Heart left ventricle (tissue), 16 donors: ENCODE measurements around the gene WWOX. TPM values are rescaled to one million over a fixed set of nuclear protein-coding genes. Genes with fewer than 3 reads are reported as not detected.

Experiments
- ATAC-seq, 4 donors: fragments of 200-7000 bp; cut with Tn5 transposase; one replicate each; pipeline ENCODE4 v1.9.1; 2020 to 2022; ENCODE audit warnings: moderate library complexity in 4 of 4, mild to moderate bottlenecking in 3 of 4, moderate number of reproducible peaks in 1 of 4
- DNase-seq, 5 donors: peaks; one replicate each; pipeline ENCODE4 v3.0.0-alpha.2; 2020
- H3K27ac ChIP-seq, 12 donors: fragments of 200-600 bp; sonication (generic) in 4 of 12; one replicate each; pipeline versions ENCODE4 v1.5.0 to v1.8.0; 2016 to 2022; ENCODE audit warnings: mild to moderate bottlenecking in 2 of 12
- H3K27me3 ChIP-seq, 9 donors: fragments of 200-600 bp; sonication (generic) in 2 of 9; one replicate each; pipeline versions ENCODE4 v1.5.1 to v1.8.0; 2016 to 2022; ENCODE audit warnings: mild to moderate bottlenecking in 3 of 9
- H3K36me3 ChIP-seq, 9 donors: fragments of 200-600 bp; sonication (generic) in 2 of 9; one replicate each; pipeline versions ENCODE4 v1.5.0 to v1.8.0; 2018 to 2022; ENCODE audit warnings: mild to moderate bottlenecking in 2 of 9
- H3K4me1 ChIP-seq, 12 donors: fragments of 200-600 bp; sonication (generic) in 4 of 12; one replicate each; pipeline versions ENCODE4 v1.5.0 to v1.8.0; 2016 to 2022; ENCODE audit warnings: mild to moderate bottlenecking in 3 of 12
- H3K4me3 ChIP-seq, 12 donors: fragments of 200-600 bp; sonication (generic) in 4 of 12; one replicate each; pipeline versions ENCODE4 v1.5.0 to v1.8.0; 2017 to 2022; ENCODE audit warnings: mild to moderate bottlenecking in 9 of 12, moderate library complexity in 4 of 12
- H3K9me3 ChIP-seq, 12 donors: fragments of 200-600 bp; sonication (generic) in 4 of 12; one replicate each; pipeline versions ENCODE4 v1.5.0 to v1.8.0; 2016 to 2022; ENCODE audit warnings: mild to moderate bottlenecking in 1 of 12
- CTCF ChIP-seq, 12 donors: fragments of 200-600 bp; sonication (generic) in 4 of 12; IDR thresholded peaks; one replicate each; pipeline versions ENCODE4 v1.5.0 to v1.8.0; 2018 to 2022; ENCODE audit warnings: antibody characterized with exemption in 12 of 12, mild to moderate bottlenecking in 5 of 12
- POLR2A ChIP-seq, 2 donors: fragments of 450-650 bp; IDR thresholded peaks; one replicate each; pipeline ENCODE4 v1.6.1; 2017; ENCODE audit warnings: antibody characterized with exemption in 2 of 2, mild to moderate bottlenecking in 2 of 2, moderate library complexity in 2 of 2
- WGBS, 4 donors: extraction: QIAGEN DNeasy Blood & Tissue Kit in 2 of 4; methylation state at CpG; one replicate each; pipeline versions ENCODE4 v1.1.5 to v1.1.7; 2013 to 2018; 5-methylcytosine and 5-hydroxymethylcytosine counted together
- intact Hi-C, 10 donors: fragments of 100-400 bp; cut with DNase I; formaldehyde crosslinking; loops; one replicate each; pipeline versions ENCODE4 v1.11.1 to v1.14.2; 2022
- polyA plus RNA-seq, 2 donors: library from polyadenylated mRNA; stranded (reverse); fragments of 200-250 nt; gene quantifications; one replicate each; pipeline ENCODE4 v1.2.3, GENCODE V29; 2013
- total RNA-seq, 9 donors: library from RNA; depleted of rRNA in 2 of 9; stranded (reverse); fragments of >200 nt in 2 of 9; fragmentation: NEBNext Ultra II Directional in 3 of 9; extraction: Animal tissue kit (Norgen Biotek cat#: 25700) in 3 of 9; gene quantifications; one replicate each; pipeline versions ENCODE4 v1.1.0 to v1.2.4, GENCODE V29; 2016 to 2023
- donor health status: ischemic (EF 13 %, LVEDD 7.1; RV severe dilation, severe dysfunction).
- donor health status: healthy with polysubstance abuse.
- donor health status: DM: no; HTN: yes; CAD: no.
- donor health status: DM: no; HTN: no; CAD: no.
- donor health status: ischemic (EF 25% LVEDD 6.9; RV normal size, moderate dysfunction).
- donor health status: ischemic (EF 25% LVEDD 5.7; RV mildly dilated, moderate dysfunction).
- donor health status: healthy.
- donor health status: DM: yes; HTN: yes; CAD: no.
- donor health status: ischemic (EF 35%, LVEDD 5.7; RV mildly dilated, moderate dysfunction).
- donor health status: nonischemic (EF 11% LVEDD 7.7; RV severe dilation, severe dysfunction).
- donor health status: DM: yes; HTN: yes; CAD: no.
- donor health status: PGD.
- donor health status: ischemic (EF 29% LVEDD 5.4; RV normal size, mild dysfunction).
- donor health status: nonischemic (EF 23%, LVEDD 6.1; RV moderate dilation, normal function).

WWOX gene
- total and polyA plus RNA-seq, 11 donors, result 4.3 to 18.3 (median 9.1) TPM

DNA sequence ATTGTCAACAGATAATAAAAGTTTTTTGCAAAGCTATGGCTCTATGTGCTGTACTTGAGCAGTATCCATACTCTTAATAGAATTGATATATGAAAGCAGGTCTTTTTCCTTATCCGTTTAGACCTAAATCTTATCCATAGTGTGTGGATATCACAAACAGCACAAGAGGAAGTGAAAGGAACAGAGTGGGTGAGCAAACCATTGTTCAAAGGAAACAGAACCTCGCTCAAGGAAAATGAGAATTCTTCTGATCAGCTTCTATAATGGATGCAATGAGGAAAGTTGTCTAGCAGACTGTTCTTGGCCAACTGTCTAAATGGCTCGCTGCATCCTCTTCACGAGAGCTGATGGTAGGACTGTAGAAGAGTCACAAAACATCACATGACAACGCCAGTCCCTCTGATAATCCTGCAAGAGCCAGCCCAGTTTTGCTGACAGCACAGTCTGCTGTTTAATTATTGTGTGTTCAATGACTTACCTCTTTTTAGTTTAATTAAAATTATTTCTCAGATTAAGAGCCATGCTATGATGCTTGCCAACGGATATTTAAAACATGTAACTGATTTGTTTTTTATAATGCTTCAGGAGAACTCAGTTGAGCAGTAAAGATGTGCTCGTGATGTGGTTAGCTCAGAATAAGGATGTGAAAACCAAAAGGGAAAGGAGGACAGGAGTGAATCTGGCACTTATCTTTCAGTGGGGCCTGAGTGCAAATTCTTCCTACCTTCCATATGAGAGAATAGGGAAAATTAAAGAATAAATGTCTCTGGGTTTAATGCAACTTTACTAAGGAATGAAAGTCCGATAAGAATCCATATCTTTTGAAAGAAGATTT, 38.5 kb downstream of the WWOX start:
- TF ChIP-seq POLR2A (IDR thresholded peaks at IDR 0.05), result no peak
- TF ChIP-seq CTCF (IDR thresholded peaks at IDR 0.05), result no peak
- Histone ChIP-seq H3K27me3 (no peaks in the 10 kb centered on the region), H3K9me3 (peaks cover 0 to 9% (median 0%) of the 10 kb centered on the region in 12 donors), H3K4me3 (no peak overlapping the region), H3K4me1 (peaks cover 0 to 9% (median 0%) of the 10 kb centered on the region in 12 donors), H3K36me3 (no peaks in the 10 kb centered on the region), H3K27ac (no peak overlapping the region)
- intact Hi-C loops, result no loop called here
- ATAC-seq, result no peak
- WGBS, 4 donors, result 86 to 93% (median 88%) methylated on average over 8 of the region's 8 CpGs
- no peak for DNase-seq

- no peaks in the 10 kb centered on the region for H3K27me3 ChIP-seq
- no peak for ATAC-seq
- WGBS, 4 donors, result 85 to 92% (median 87%) methylated on average over 6 of the region's 6 CpGs
- H3K4me3 ChIP-seq, result no peak overlapping the region
- no peak for DNase-seq
- H3K36me3 ChIP-seq, result no peaks in the 10 kb centered on the region
- intact Hi-C loops, result no loop called here
- TF ChIP-seq POLR2A (IDR thresholded peaks at IDR 0.05) (no peak), CTCF (IDR thresholded peaks at IDR 0.05) (no peak)
- no peak overlapping the region for H3K27ac ChIP-seq
- H3K4me1 ChIP-seq, result peaks cover 0 to 9% (median 0%) of the 10 kb centered on the region in 12 donors
- H3K9me3 ChIP-seq, result peaks cover 0 to 9% (median 0%) of the 10 kb centered on the region in 12 donors
Observed at GRCh38 chr16:78140818-78141466, 41.5 kb downstream of the WWOX start.

GRCh38 chr16:78142788-78143187, 43.3 kb downstream of the WWOX start:
- no peaks in the 10 kb centered on the region for H3K36me3 ChIP-seq
- no peak overlapping the region for H3K4me3 ChIP-seq
- peaks cover 0 to 9% (median 0%) of the 10 kb centered on the region in 12 donors for H3K4me1 ChIP-seq
- peaks cover 0 to 9% (median 0%) of the 10 kb centered on the region in 12 donors for H3K9me3 ChIP-seq
- ATAC-seq (peak in 1 of 4 donors; percentile 36), DNase-seq (no peak)
- peak overlapping the region in 1 of 12 donors; percentile 2 for H3K27ac ChIP-seq
- TF ChIP-seq POLR2A (IDR thresholded peaks at IDR 0.05) (no peak), CTCF (IDR thresholded peaks at IDR 0.05) (no peak)
- WGBS, 4 donors, result 62 to 78% (median 69%) methylated on average over 1 of the region's 1 CpG
- intact Hi-C loops, result no loop called here
- H3K27me3 ChIP-seq, result no peaks in the 10 kb centered on the region

GRCh38 chr16:78146807-78147206, 47.4 kb downstream of the WWOX start:
- intact Hi-C loops, result no loop called here
- no peak for ATAC-seq

More at GRCh38 chr16:78146807-78147206, 47.4 kb downstream of the WWOX start:
- Histone ChIP-seq H3K4me3 (no peak overlapping the region), H3K4me1 (peaks cover 0 to 9% (median 0%) of the 10 kb centered on the region in 12 donors), H3K27ac (no peak overlapping the region), H3K9me3 (no peaks in the 10 kb centered on the region), H3K36me3 (no peaks in the 10 kb centered on the region), H3K27me3 (no peaks in the 10 kb centered on the region)
- DNase-seq, result no peak
- TF ChIP-seq CTCF (IDR thresholded peaks at IDR 0.05), result no peak
- no peak for TF ChIP-seq POLR2A (IDR thresholded peaks at IDR 0.05)
- 78 to 97% (median 86%) methylated on average over 5 of the region's 5 CpGs for WGBS, 4 donors
